Kidney capillary endothelial cell (primary cell): ENCODE data around the gene BTNL2.
"Not testable (repeated sequence)": the region's sequence is repeated elsewhere in the genome, so short reads cannot be mapped to it uniquely, and the experiment has no call there.

Source experiments
- DNase-seq: peaks from one replicate; pipeline ENCODE4 v3.0.0-alpha.2; 2018; ENCODE audit warnings: low spot score

The BTNL2 gene, protein sequence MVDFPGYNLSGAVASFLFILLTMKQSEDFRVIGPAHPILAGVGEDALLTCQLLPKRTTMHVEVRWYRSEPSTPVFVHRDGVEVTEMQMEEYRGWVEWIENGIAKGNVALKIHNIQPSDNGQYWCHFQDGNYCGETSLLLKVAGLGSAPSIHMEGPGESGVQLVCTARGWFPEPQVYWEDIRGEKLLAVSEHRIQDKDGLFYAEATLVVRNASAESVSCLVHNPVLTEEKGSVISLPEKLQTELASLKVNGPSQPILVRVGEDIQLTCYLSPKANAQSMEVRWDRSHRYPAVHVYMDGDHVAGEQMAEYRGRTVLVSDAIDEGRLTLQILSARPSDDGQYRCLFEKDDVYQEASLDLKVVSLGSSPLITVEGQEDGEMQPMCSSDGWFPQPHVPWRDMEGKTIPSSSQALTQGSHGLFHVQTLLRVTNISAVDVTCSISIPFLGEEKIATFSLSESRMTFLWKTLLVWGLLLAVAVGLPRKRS

DNA sequence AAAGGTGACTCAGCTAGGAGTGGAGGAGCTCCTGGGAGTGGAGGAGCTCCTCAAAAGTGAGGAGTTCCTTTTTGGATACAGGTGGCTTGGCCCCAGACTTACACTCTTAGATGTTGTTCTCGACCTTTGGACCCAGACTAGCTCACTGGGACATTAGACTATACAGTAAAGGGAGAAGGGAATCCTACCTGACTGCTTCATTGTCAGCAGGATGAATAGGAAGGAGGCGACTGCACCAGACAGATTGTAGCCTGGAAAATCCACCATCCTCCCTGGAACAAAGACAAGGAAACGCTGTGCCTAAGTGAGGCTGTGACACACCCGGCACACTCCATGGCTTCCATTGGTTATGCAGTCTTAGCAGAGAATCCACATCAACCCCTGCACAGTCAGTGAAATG, at the start of gene BTNL2:
Gene BTNL2 (minus strand): TSS at position 325 of the 400 bp plus-strand sequence. CDS start 58 bp downstream, at position 267.
- no peak for DNase-seq

DNA sequence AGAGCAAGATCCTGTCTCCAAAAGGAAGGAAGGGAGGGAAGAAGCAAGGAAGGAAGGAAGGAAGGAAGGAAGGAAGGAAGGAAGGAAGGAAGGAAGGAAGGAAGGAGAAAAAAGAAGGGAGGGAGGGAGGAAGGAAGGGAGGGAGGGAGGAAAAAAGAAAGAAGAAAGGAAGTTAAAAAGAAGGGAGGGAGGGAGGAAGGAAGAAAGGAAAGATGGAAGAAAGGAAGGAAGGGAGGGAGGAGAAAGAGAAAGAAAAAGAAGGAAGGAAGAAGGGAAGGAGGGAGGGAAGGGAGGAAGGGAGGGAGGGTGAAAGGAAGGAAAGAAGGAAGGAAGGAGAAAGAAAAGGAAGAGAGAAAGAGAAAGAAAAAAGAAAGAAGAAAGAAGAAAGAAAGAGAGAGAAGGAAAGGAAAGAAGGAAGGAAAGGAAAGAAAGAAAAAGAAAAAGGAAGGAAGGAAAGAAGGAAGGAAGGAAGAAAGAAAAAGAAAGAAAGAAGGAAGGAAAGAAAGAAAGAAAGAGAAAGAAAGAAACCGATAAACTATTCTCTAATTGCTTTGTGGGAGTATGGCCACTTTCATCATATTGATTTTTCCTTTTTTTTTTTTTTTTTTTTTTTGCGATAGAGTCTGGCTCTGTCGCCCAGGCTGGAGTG, 42.2 kb upstream of the BTNL2 start:
- DNase-seq, result no peak

DNA sequence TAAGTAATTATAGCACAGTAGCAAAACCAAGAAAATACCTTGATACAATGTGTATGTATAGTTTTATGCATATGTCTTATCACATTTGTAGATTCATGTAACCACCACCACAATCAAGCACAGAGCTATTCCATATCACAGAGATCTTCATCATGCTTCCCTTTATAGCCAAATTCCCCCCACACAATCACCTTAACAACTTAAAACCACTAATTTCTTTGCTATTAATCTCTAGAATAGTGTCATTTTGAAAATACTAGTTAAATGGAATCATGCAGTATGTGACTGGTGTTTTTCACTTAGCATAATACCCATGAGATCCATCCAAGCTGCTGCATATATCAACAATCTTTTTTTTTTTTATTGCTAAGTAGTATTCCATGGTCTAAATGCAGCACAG, 41.0 kb upstream of the BTNL2 start:
- DNase-seq, result no peak

DNA sequence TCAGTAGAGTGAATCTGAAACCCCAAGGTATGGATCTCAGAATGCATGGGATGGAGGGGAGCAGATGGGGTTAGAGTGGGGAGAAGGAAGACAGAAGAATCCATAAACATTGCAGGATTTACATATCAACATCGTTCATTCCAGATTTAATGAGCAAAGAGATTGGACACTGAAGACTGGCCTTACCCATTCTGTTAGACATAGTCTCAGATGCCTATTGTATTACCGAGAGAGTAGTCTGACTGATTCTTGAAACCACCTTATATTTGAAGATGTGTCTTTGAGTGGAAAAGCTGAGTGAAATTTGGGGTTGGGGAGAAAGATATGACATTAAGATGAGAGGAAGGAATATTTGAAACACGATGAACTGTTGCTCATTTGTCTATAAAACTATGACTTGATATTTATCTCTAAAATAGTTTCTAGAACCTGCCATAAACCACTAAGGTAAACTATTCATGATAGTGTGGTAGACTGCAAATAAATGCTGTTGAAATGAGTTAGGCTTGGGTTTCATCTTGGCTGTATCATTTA, 38.4 kb upstream of the BTNL2 start:
- no peak for DNase-seq

DNA sequence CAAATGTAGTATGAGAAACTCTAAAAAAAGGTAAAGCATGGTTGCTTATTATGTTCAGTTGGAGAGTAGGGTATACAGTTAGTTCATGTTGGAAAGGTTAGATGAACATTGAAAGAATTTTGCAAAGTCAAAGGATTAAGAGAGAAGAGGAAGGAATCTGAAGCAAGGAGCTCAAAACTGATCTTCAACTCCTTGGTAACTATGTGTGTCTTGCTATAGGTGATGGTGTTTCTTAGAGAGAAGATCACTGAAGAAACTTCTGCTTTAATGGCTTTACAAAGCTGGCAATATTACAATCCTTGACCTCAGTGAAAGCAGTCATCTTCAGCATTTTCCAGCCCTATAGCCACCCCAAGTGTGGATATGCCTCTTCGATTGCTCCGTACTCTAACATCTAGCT, 37.5 kb upstream of the BTNL2 start:
- DNase-seq, result no peak

DNA sequence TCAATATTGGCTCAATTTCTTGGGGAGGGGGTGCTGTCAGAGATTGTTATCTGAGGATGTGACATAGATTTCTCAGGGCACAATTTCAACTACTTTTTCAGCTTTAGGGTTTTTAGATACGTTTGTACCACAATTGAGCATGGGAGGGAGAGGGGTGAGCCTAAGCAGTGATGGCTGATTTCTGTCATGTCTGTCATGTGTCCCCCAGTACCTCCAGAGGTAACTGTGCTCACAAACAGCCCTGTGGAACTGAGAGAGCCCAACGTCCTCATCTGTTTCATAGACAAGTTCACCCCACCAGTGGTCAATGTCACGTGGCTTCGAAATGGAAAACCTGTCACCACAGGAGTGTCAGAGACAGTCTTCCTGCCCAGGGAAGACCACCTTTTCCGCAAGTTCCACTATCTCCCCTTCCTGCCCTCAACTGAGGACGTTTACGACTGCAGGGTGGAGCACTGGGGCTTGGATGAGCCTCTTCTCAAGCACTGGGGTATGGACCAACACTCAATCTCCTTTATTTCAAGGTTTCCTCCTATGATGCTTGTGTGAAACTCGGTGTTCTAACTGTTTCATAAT, 36.1 kb upstream of the BTNL2 start:
- DNase-seq, result no peak

DNA sequence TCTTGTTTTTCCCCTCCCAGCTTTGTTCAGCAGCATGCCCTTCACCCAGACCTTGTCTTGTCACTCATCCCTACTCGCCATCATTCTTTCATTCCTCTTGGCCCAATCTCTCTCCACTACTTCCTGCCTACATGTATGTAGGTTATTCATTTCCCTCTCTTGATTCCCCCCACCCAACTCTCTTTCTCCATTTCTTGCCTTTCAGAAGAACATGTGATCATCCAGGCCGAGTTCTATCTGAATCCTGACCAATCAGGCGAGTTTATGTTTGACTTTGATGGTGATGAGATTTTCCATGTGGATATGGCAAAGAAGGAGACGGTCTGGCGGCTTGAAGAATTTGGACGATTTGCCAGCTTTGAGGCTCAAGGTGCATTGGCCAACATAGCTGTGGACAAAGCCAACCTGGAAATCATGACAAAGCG, 35.3 kb upstream of the BTNL2 start:
- DNase-seq, result no peak

DNA sequence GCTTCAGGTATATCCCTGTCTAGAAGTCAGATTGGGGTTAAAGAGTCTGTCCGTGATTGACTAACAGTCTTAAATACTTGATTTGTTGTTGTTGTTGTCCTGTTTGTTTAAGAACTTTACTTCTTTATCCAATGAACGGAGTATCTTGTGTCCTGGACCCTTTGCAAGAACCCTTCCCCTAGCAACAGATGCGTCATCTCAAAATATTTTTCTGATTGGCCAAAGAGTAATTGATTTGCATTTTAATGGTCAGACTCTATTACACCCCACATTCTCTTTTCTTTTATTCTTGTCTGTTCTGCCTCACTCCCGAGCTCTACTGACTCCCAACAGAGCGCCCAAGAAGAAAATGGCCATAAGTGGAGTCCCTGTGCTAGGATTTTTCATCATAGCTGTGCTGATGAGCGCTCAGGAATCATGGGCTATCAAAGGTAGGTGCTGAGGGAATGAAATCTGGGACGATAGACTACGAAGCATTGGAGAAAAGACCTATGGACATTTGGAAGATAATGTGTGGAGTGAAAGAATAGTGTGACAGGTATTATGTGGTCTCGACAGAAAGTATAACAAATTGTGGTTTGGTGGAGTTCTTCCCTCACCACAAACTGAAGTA, 32.7 kb upstream of the BTNL2 start, which contains the start of gene HLA-DRA:
Gene HLA-DRA (plus strand): TSS at position 286 of the 613 bp plus-strand sequence. CDS start 64 bp downstream, at position 350.
- peak; percentile 39 for DNase-seq

DNA sequence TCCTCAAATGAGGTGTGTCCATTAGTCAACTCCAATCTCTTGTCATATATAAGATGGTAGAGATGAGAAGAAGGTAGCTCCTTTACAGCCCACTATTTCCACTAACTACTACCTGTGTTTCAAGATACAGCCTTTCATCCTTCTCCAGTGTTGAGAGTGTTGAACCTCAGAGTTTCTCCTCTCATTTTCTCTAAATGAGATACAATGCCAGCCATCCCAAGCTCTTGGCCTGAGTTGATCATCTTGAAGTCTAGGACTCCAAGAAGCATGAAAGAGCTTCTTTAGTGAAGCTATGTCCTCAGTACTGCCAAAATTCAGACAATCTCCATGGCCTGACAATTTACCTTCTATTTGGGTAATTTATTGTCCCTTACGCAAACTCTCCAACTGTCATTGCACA, 32.2 kb upstream of the BTNL2 start:
- no peak for DNase-seq

DNA sequence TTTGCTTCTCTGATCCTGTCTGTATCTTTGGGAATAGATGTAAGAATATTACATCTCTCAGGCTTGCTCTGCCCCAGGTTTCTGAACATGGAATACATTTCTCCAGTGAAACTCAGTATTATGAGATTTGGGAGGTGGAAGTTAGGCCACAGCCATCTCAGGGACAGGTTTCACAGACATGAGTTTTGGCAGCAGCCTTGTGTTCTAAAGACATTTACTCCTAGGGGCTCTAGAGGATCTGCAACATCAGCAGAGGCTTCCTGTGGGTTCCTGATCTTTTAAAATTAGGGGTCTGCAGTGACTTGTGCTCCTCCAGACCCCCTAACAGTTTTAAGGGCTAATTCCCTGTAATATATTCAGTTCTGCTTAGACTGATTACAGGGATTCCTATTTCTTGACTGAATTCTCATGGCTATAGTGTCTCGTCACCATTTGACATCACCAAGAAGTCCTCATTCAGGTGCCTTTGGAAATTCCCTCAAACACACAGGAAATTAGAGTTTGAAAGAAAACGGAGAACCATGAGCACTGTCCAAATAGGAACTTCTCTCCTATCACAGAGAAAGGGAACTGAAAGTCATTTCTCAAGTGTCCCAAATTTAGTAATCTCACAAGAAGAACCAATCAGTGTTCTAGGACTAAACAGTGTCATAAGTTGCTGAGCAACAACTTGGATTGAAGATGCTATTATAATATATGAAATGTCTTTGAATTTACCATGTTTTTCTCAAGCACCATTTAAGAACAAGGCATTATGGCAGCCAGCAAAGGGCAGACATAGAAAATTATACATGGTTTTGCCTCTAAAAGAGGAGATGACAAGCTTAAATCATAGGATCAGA, 30.2 kb upstream of the BTNL2 start:
- DNase-seq, result no peak

DNA sequence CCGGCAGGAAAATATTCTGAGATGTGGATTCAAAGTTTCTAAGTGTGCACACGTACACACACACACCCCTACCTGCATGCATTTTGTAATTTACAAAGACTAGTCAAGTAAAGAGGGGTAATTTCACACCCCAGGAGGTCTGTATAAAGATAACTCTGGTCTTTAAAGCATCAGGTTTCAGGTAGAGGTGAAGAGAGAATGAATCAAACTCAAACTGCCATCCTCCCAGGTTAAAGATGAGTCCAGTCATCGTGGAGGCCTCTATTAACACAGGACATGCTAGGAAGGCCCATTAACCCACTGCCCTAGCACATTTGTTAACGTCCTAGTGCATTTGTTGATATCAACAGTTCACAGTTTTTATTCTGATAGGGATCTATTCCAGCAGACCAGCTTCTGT, 29.2 kb upstream of the BTNL2 start:
- no peak for DNase-seq

DNA sequence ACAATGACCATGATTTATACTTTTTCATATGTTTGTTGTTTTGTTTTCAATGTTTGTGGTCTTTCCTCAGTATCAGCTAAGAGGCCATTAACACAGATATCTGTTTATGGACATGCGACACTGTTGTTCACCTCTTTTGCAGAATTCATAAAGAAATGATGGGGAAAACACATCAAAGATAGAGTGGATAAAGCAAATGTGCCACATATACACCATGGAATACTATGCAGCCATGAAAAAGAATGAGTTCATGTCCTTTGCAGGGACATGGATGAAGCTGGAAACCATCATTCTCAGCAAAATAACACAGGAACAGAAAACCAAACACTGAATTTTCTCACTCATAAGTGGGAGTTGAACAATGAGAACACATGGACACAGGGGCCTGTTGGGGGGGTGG, 27.0 kb upstream of the BTNL2 start:
- DNase-seq, result not testable (repeated sequence)

DNA sequence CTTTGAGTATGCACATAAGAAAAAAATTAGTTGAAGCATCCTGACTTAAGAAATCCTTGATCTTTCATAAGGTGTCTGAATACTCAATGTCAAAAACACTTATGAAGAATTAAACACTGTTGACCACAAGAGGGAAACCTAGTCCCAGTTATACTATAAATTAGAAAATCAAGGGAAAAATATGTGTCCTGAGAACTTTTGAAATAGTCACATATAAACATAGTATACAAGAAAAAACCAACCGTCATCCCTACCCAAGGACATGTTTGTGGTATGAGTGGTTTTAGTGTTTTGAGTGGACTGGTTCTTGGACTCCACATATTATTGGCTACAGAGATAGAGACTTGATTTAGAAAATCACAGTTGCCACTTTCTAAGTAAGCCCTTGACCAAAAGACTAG, 25.1 kb upstream of the BTNL2 start:
- DNase-seq, result peak; percentile 45

DNA sequence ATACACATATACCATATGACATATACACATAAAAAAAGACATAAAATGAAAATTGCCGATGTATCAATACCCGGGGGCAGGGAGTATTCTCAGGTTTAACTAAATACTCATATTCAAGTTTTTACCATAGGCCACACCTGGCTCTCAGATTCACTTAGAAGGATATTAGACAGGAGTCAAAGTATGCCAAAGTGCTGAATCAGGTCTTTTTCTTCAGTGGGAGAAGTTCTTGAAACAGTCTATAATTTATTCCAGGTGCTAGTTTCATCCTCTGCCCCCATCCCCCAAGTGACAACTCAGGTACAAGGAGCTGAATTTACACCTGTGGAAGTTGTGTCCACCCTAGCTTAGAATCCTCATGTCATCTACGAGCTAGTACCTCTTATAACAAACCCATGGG, 24.2 kb upstream of the BTNL2 start:
- no peak for DNase-seq

DNA sequence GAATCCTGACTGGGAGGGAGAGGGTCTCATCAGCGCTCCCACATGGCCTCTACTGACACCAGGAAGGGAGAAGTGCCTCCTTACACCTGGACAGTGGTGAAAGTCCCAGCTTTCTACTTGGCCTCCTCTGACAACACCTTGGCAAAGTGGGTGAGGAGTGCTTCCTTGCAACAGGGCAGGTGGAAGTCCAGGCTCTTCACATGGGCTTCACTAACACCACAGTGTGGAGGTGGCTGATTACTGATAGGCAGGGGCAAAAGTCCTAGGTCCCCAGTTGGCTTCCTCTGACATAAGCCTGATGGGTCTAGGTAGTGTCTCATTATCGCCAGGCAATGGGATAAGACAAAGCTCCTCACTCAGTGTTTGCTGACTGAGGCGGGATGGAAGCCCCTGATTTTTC, 23.2 kb upstream of the BTNL2 start:
- no peak for DNase-seq

DNA sequence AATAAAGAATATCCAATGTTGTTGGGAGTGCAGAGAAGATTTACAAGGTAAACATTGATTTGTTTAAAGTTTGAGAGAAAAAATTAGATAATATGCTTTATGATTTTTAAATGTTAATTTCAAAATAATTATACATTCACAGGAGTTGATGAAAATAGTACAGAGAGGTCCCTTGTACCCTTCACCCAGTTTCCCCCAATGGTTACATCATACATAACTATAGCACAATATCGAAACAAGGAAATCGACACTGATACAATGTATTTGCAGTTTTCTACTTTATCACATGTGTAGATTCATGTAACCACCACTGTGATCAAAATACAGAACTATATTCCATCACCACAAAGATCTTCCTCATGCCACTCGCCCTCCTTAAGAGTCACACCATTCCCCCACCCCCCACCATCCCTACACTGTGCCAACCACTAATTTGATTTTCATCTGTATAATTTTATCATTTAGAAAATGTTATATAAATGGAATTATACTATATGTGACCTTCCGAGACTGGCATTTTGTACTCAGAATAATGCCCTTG, 21.0 kb upstream of the BTNL2 start:
- no peak for DNase-seq

DNA sequence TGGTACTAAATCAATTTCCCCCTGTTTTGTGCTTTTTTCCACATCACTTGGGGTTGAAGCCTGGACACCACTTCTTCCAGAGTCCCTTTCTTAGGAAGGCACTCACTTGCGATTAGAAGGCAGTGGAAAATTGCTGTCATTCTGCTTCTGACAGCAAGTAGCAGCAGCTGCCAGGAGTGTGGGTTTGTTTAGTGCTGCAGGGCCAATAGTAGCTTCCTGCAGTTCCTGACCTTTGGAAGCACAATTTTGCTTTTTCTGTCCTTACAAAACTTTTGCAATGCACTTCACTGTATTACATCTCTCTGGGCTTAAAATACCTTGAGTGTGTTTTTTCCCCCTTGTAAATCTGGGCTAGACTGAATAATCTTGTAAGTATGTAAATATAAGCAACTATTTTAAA, 20.2 kb upstream of the BTNL2 start:
- DNase-seq, result no peak

DNA sequence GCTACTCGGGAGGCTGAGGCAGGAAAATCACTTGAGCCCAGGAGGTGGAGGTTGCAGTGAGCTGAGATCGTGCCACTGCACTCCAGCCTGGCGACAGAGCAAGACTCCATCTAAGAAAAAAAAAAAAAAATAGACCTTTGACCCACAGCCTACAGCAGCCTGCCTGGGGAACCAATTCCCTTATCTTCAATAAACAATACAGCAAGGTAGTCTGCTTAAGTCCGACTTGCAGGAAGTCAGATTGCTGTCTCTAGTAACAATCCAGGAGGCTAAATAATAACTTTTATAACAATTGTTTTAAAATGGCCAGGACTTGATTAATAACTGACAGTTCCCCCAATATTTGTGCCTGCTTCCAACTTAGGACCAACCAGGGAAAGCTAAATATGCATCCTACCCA, 19.4 kb upstream of the BTNL2 start:
- DNase-seq, result no peak

DNA sequence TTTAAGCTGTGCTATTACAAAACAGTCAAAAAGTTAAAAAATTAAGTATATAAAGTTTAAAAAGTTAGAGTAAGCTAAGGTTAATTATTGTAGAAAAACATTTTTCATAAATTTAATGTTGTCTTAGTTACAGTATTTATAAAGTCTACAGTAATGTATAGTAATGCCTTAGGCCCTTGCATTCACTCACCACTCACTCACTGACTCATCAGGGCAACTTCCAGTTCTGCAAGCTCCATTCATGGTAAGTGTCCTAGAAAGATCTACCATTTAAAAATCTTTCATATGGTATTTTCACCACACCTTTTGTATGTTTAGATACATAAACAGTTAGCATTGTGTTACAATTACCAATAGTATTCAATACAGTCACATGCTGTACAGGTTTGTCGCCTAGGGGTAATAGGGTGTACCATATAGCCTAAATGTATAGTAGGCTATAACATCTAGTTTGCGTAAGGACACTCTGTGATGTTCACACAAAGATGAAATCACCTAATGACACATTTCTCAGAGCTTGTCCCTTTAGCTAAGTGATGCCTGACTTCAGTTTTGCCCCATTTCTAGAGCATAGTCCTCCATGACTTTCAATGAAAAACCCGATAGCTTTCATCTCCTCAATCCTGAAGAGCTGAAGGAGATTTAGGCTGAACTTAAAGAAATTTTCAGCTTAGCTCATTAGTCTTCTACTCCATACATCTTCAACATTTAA, 17.8 kb upstream of the BTNL2 start:
- no peak for DNase-seq

DNA sequence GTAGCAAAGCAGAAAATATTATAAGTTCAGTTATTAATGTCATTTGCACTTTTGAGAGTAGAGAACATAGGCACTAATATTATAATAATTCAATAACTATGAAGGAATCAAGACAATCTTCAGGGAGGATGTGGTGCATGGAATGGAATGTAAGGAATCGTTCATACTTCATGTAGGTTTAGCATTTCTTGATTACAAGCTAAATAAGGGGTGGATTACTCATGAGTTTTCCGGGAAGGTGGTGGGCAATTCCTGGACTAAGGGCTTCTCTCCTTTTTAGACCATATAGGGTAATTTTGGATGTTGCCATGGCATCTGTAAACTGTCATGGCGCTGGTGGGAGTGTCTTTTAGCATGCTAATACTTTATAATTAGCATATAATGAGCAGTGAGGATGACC, 9.1 kb upstream of the BTNL2 start:
- no peak for DNase-seq
